COLO668 (cell line): ENCODE data around the gene ARRDC3.
A peak's percentile ranks its signal among the peaks of the same experiment; 100 is the strongest.
"Not testable (repeated sequence)": the region's sequence is repeated elsewhere in the genome, so short reads cannot be mapped to it uniquely, and the experiment has no call there.

Source experiments
- DNase-seq: peaks from one replicate; lab custom pipeline; 2025; ENCODE audit not compliant: unreplicated experiment; lab: John Stamatoyannopoulos, UW

The ARRDC3 gene

GRCh38 chr5:91361055-91361701, 21.9 kb downstream of the ARRDC3 start:
- no peak for DNase-seq

- DNase-seq = no peak
Observed at GRCh38 chr5:91359962-91360609, 23.0 kb downstream of the ARRDC3 start.

- no peak for DNase-seq
Observed at GRCh38 chr5:91357806-91358205, 25.3 kb downstream of the ARRDC3 start.

GRCh38 chr5:91357012-91357634, 26.0 kb downstream of the ARRDC3 start:
- DNase-seq = no peak

GRCh38 chr5:91354867-91355266, 28.2 kb downstream of the ARRDC3 start:
- DNase-seq = not testable (repeated sequence)

GRCh38 chr5:91352831-91353695, 30.1 kb downstream of the ARRDC3 start:
- DNase-seq = no peak

- no peak for DNase-seq
Observed at GRCh38 chr5:91345461-91345860, 37.7 kb downstream of the ARRDC3 start.

GRCh38 chr5:91344661-91345200, 38.4 kb downstream of the ARRDC3 start:
- DNase-seq = not testable (repeated sequence)

- DNase-seq = no peak
Observed at GRCh38 chr5:91343916-91344315, 39.2 kb downstream of the ARRDC3 start.

GRCh38 chr5:91342931-91343330, 40.2 kb downstream of the ARRDC3 start:
- DNase-seq = not testable (repeated sequence)

GRCh38 chr5:91341154-91341553, 42.0 kb downstream of the ARRDC3 start:
- DNase-seq = no peak

GRCh38 chr5:91340532-91340931, 42.6 kb downstream of the ARRDC3 start:
- DNase-seq = no peak

- DNase-seq = no peak
Observed at GRCh38 chr5:91339063-91339705, 43.9 kb downstream of the ARRDC3 start.

- DNase-seq = peak; percentile 2
Observed at GRCh38 chr5:91332267-91333045, 50.7 kb downstream of the ARRDC3 start.

GRCh38 chr5:91331705-91332104, 51.4 kb downstream of the ARRDC3 start:
- DNase-seq = no peak

- DNase-seq = no peak
Observed at GRCh38 chr5:91329283-91329682, 53.8 kb downstream of the ARRDC3 start.

- no peak for DNase-seq
Observed at GRCh38 chr5:91328743-91329142, 54.4 kb downstream of the ARRDC3 start.

- not testable (repeated sequence) for DNase-seq
Observed at GRCh38 chr5:91322981-91323380, 60.1 kb downstream of the ARRDC3 start.

GRCh38 chr5:91319667-91320066, 63.5 kb downstream of the ARRDC3 start:
- DNase-seq = no peak

- DNase-seq = no peak
Observed at GRCh38 chr5:91318724-91319123, 64.4 kb downstream of the ARRDC3 start.
